Lower lobe of right lung (tissue), 2 donors: ENCODE measurements around the gene NYAP1. TPM values are rescaled to one million over a fixed set of nuclear protein-coding genes. Genes with fewer than 3 reads are reported as not detected.
A peak's percentile ranks its signal among the peaks of the same experiment; 100 is the strongest.
"Not testable (repeated sequence)": the region's sequence is repeated elsewhere in the genome, so short reads cannot be mapped to it uniquely, and the experiment has no call there.

Experiments used
- ATAC-seq, 2 donors: fragments of 200-7000 bp; cut with Tn5 transposase; one replicate each; pipeline ENCODE4 v1.9.1; 2020 to 2022; ENCODE audit warnings: mild to moderate bottlenecking in 2 of 2, moderate library complexity in 2 of 2
- DNase-seq: peaks from one replicate; pipeline ENCODE4 v3.0.0-alpha.2; 2020
- H3K27ac ChIP-seq: fragments of 200-600 bp; one replicate; pipeline ENCODE4 v1.8.0; 2022
- H3K27me3 ChIP-seq: fragments of 200-600 bp; one replicate; pipeline ENCODE4 v1.8.0; 2022; ENCODE audit warnings: low read depth
- H3K36me3 ChIP-seq: fragments of 200-600 bp; one replicate; pipeline ENCODE4 v1.8.0; 2022; ENCODE audit warnings: mild to moderate bottlenecking
- H3K4me1 ChIP-seq: fragments of 200-600 bp; one replicate; pipeline ENCODE4 v1.8.0; 2022
- H3K4me3 ChIP-seq: fragments of 200-600 bp; one replicate; pipeline ENCODE4 v1.8.0; 2022; ENCODE audit warnings: mild to moderate bottlenecking
- H3K9me3 ChIP-seq: fragments of 200-600 bp; one replicate; pipeline ENCODE4 v1.8.0; 2022
- CTCF ChIP-seq: fragments of 200-600 bp; IDR thresholded peaks from one replicate; pipeline ENCODE4 v1.8.0; 2022; ENCODE audit warnings: antibody characterized with exemption, mild to moderate bottlenecking
- intact Hi-C: fragments of 100-400 bp; cut with DNase I; formaldehyde crosslinking; loops from one replicate; pipeline ENCODE4 v1.11.0; 2022
- total RNA-seq: library from RNA; stranded (reverse); fragmentation: NEBNext Ultra II Directional; extraction: Animal tissue kit (Norgen Biotek cat#: 25700); gene quantifications from one replicate; pipeline ENCODE4 v1.2.1, GENCODE V29; 2021
- donor health status: DM: no; HTN: yes; CAD: no; lungs with severe emphysema.

The NYAP1 gene
- total RNA-seq, 1 donor from 2014 or later: 1.1 TPM

GRCh38 chr7:100492738-100493475 lies 9.2 kb downstream of the NYAP1 start:
- no peaks in the 10 kb centered on the region for H3K36me3 ChIP-seq
- H3K27ac ChIP-seq: no peak overlapping the region
- H3K9me3 ChIP-seq: no peaks in the 10 kb centered on the region
- H3K4me1 ChIP-seq: peaks cover 14% of the 10 kb centered on the region
- DNase-seq (no peak), ATAC-seq (no peak)
- intact Hi-C loops: no loop called here
- H3K27me3 ChIP-seq: peaks cover 7% of the 10 kb centered on the region
- TF ChIP-seq CTCF: no peak
- H3K4me3 ChIP-seq: peak overlapping the region; percentile 49

GRCh38 chr7:100493476-100494264 lies 9.9 kb downstream of the NYAP1 start:
- Histone ChIP-seq H3K36me3 (no peaks in the 10 kb centered on the region), H3K27me3 (peaks cover 7% of the 10 kb centered on the region), H3K4me3 (peak overlapping the region; percentile 49), H3K4me1 (peaks cover 14% of the 10 kb centered on the region), H3K9me3 (no peaks in the 10 kb centered on the region), H3K27ac (no peak overlapping the region)
- ATAC-seq (peak; percentile 65 to 72), DNase-seq (peak; percentile 68)
- intact Hi-C loops: no loop called here
- peak; percentile 24 for TF ChIP-seq CTCF

- no peaks in the 10 kb centered on the region for H3K36me3 ChIP-seq
- no peak for TF ChIP-seq CTCF
- peaks cover 14% of the 10 kb centered on the region for H3K4me1 ChIP-seq
- ATAC-seq: no peak
- no peak overlapping the region for H3K27ac ChIP-seq
- H3K9me3 ChIP-seq: no peaks in the 10 kb centered on the region
- no peak for DNase-seq
- peaks cover 7% of the 10 kb centered on the region for H3K27me3 ChIP-seq
- no peak overlapping the region for H3K4me3 ChIP-seq
- intact Hi-C loops: no loop called here
Observed at GRCh38 chr7:100496509-100496908, 12.8 kb downstream of the NYAP1 start.

- not testable (repeated sequence) for H3K4me3 ChIP-seq, H3K27ac ChIP-seq
Observed at GRCh38 chr7:100500743-100501142, 17.0 kb downstream of the NYAP1 start.

GRCh38 chr7:100504031-100504430 lies 20.3 kb downstream of the NYAP1 start:
- H3K36me3 ChIP-seq, H3K27me3 ChIP-seq, H3K27ac ChIP-seq, intact Hi-C loops, H3K4me1 ChIP-seq, H3K9me3 ChIP-seq, H3K4me3 ChIP-seq, ATAC-seq, DNase-seq: not testable (repeated sequence)

More at GRCh38 chr7:100500743-100501142, 17.0 kb downstream of the NYAP1 start:
- ATAC-seq, H3K27me3 ChIP-seq, intact Hi-C loops, H3K4me1 ChIP-seq, H3K36me3 ChIP-seq, DNase-seq, H3K9me3 ChIP-seq: not testable (repeated sequence)

GRCh38 chr7:100504887-100505611 lies 21.3 kb downstream of the NYAP1 start:
- H3K4me3 ChIP-seq: no peak overlapping the region
- no peaks in the 10 kb centered on the region for H3K27me3 ChIP-seq
- no peak overlapping the region for H3K27ac ChIP-seq
- ATAC-seq: no peak
- intact Hi-C loops: no loop called here
- no peaks in the 10 kb centered on the region for H3K4me1 ChIP-seq
- no peaks in the 10 kb centered on the region for H3K36me3 ChIP-seq
- no peaks in the 10 kb centered on the region for H3K9me3 ChIP-seq
- DNase-seq: no peak
- TF ChIP-seq CTCF: no peak
